Duodenal mucosa (tissue), 2 donors: ENCODE measurements around the gene MAFB.

Experiments used
- H3K27ac ChIP-seq: one replicate; pipeline ENCODE4 v1.7.0; 2013; ENCODE audit warnings: low read depth, low read length
- H3K27me3 ChIP-seq, 2 donors: one replicate each; pipeline ENCODE4 v1.7.0; 2013; ENCODE audit warnings: low read length in 2 of 2, control low read depth in 1 of 2; ENCODE audit not compliant: insufficient read depth in 2 of 2, control insufficient read depth in 1 of 2
- H3K36me3 ChIP-seq, 2 donors: one replicate each; pipeline ENCODE4 v1.7.0; 2013; ENCODE audit warnings: low read length in 2 of 2, control low read depth in 1 of 2; ENCODE audit not compliant: insufficient read depth in 2 of 2, control insufficient read depth in 1 of 2
- H3K4me1 ChIP-seq, 2 donors: one replicate each; pipeline ENCODE4 v1.7.0; 2013; ENCODE audit warnings: low read length in 2 of 2, control low read depth in 1 of 2; ENCODE audit not compliant: insufficient read depth in 2 of 2, control insufficient read depth in 1 of 2
- H3K4me3 ChIP-seq, 2 donors: one replicate each; pipeline ENCODE4 v1.7.0; 2013; ENCODE audit warnings: low read length in 2 of 2, low read depth in 1 of 2
- H3K9ac ChIP-seq, 2 donors: one replicate each; pipeline ENCODE4 v1.7.0; 2013; ENCODE audit warnings: low read length in 2 of 2, low read depth in 1 of 2
- H3K9me3 ChIP-seq, 2 donors: one replicate each; pipeline ENCODE4 v1.7.0; 2013; ENCODE audit warnings: low read length in 2 of 2, control low read depth in 1 of 2; ENCODE audit not compliant: control insufficient read depth in 1 of 2

MAFB gene

DNA sequence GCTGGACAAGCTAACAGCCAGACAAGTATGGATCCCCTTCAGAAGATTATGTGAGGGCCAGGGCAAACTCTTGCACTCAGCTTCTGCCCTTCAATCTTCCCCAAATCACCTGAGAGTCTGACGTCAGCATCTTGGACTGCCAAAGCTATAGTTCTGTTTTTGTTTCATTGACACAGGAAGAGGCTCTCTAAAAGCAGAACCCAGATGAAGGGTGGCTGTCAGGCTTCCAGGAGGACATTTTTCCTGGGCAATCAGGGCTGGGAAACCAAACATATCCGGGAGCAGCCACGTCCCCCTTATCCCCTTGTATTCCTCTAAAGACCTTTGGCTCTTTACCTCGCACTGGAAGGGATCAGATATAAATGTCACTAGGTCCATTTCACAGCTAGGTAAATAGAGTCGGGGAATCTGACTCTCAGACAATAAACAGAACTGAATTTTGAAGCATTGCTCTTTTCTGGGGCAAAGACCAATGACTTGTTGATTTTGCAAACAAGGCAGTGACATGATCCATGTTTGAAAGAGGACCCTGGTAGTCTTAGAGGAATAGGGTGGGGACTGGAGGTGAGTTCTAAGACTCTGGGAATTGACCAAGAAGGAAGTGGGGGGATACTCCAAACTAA, 13.3 kb downstream of the MAFB start:
- Histone ChIP-seq H3K27ac (no peak overlapping the region), H3K27me3 (peaks cover 7 to 13% of the 10 kb centered on the region in 2 donors), H3K4me1 (peaks cover 6 to 23% of the 10 kb centered on the region in 2 donors)

DNA sequence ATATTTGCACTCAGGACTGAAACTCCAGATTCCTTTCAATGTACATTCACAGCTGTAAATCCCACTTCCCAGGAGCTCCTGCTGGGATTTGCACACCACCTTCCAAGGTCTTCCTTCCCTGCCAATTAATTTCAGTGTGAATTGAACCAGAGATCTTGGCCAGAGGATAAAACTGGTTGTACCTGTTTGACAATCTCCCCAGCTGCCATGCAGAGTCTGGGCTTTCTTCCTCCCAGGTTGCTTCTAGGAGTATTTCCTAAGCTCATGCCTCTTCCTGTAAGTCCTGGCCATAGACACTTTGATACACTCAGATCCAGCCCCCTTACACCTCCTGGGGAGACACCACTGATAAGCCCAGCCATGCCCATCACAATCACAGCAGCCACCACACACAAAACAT, 15.6 kb downstream of the MAFB start:
- H3K36me3 ChIP-seq, result no peaks in the 10 kb centered on the region

More for the DNA sequence above, 13.3 kb downstream of the MAFB start:
- no peaks in the 10 kb centered on the region for H3K9me3 ChIP-seq
- H3K36me3 ChIP-seq, result no peaks in the 10 kb centered on the region
- H3K9ac ChIP-seq, result no peak overlapping the region
- no peak overlapping the region for H3K4me3 ChIP-seq

DNA sequence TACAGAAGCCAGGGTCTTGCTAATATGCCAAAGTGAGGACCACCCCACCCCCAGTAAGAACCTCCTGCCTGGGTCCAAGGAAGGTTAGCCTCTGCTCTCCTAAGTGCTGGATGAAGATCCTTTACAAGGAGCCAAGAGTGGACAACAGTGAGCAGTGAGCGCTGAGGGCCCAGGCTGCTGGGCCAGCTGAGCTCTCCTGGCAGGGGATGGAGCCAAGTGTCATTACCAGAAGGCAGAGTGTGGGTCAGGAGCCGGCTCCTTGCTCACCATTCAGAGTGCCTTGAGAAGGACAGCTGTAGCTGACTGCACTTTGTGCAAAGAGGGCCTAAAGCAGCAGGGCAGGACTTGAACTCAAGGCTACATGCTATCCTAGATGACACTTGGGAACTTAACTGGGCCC, 16.9 kb downstream of the MAFB start:
- Histone ChIP-seq H3K27ac (no peak overlapping the region), H3K4me1 (peaks cover 12 to 23% of the 10 kb centered on the region in 2 donors), H3K27me3 (peaks cover 0 to 6% of the 10 kb centered on the region in 2 donors), H3K9me3 (no peaks in the 10 kb centered on the region), H3K4me3 (no peak overlapping the region), H3K36me3 (no peaks in the 10 kb centered on the region), H3K9ac (no peak overlapping the region)

More for the DNA sequence above, 15.6 kb downstream of the MAFB start:
- H3K4me1 ChIP-seq, result peaks cover 12 to 23% of the 10 kb centered on the region in 2 donors
- no peak overlapping the region for H3K9ac ChIP-seq
- H3K9me3 ChIP-seq, result no peaks in the 10 kb centered on the region
- no peak overlapping the region for H3K27ac ChIP-seq
- peaks cover 0 to 7% of the 10 kb centered on the region in 2 donors for H3K27me3 ChIP-seq
- no peak overlapping the region for H3K4me3 ChIP-seq

DNA sequence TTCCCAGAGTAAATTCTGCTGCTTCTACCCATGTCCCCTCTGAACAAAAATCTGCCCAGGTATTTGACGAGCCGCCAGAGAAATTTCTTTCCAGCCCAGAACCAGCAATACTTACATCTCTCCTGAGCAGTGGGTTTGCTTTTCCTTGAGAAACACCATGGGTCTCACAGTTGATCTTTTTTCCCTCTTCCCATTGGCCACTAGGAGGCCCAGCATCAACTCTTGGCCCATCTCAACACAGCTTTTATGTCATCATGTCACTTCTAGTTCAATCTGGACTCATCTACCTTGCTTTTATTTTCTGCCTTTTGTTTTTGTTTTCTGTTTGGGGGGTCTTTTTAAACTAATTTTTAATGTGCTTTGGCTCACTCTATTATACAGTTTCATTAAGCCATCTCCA, 18.8 kb downstream of the MAFB start:
- Histone ChIP-seq H3K36me3 (no peaks in the 10 kb centered on the region), H3K27ac (no peak overlapping the region), H3K9ac (no peak overlapping the region), H3K27me3 (no peaks in the 10 kb centered on the region), H3K4me3 (no peak overlapping the region), H3K4me1 (peaks cover 12 to 13% of the 10 kb centered on the region in 2 donors), H3K9me3 (no peaks in the 10 kb centered on the region)

DNA sequence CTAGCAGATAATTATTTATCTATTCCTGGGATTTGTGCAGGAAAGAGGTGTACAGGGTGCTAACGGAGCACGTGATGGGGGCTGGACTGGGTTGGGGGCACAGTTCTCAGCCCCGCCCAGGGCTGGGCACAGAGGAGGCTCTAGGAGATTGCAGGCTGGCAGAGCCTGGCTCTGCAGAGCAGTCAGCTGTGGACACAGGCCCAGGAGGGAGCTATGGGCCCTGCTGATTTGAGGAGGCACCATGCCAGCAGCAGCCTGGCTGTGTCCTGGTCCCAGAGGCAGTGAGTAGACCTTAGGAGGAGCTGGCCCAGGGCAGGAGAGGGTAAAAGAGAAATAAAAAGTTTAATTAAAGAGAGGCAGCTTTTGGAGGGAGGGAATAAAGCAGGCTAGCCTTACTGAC, 19.3 kb downstream of the MAFB start:
- Histone ChIP-seq H3K4me3 (no peak overlapping the region), H3K36me3 (no peaks in the 10 kb centered on the region), H3K9me3 (no peaks in the 10 kb centered on the region), H3K27me3 (no peaks in the 10 kb centered on the region), H3K9ac (no peak overlapping the region), H3K27ac (no peak overlapping the region), H3K4me1 (peaks cover 12 to 13% of the 10 kb centered on the region in 2 donors)

DNA sequence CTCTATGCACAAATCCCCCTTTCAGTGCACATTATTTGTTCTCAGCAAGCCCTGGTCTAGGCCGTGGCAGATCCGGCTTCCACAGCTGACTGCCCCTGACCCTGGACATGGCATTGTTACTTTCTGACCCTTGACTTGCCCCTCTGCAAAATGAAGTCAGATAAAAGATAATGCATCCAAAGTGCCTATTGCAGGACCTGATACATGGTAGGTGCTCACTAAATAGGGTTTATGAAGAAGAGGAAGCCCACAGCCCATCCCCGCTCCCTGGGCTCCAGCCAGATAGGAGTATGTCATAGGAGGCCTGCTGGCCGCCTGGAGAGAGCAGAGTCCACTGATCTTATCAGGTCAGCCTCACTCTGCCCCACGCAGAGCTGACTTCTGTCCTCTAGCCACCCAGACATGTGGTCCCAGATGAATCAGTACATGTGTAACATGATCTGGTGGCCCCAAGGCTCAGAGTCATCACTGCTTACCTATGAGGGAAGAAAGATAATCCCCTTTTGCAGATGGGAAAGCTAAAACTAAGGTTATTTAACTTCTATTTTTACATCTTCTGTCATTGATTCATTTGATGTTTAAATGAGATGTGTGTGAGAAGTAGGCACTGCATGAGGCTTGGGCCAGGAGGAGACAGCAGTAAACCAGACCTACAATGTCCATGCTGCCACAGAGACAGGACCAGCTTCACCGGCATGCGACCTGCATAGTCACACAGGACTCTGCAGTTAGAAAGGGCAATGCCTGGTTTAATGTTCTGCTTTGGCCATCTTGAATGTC, 20.4 kb downstream of the MAFB start:
- Histone ChIP-seq H3K27me3 (no peaks in the 10 kb centered on the region), H3K36me3 (no peaks in the 10 kb centered on the region), H3K9ac (no peak overlapping the region), H3K4me1 (peaks cover 8 to 12% of the 10 kb centered on the region in 2 donors), H3K4me3 (no peak overlapping the region), H3K27ac (no peak overlapping the region), H3K9me3 (no peaks in the 10 kb centered on the region)

DNA sequence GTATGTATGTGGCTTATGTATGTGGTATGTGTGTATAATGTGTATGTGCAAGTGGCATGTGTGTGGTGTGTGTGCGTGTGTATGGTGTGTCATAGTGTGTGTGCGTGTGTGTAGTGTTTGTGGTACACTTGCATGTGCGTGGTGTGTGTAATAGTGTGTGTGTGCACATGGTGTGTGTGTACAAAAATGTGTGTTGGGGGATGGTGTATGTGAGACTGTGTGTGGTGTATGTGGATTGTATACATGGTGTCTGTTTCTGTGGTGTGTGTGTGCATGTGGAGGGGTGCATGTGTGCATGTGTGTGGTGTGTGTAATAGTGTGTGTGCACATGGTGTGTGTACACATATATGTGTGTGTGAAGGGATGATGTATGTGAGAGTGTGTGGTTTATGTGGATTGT, 21.5 kb downstream of the MAFB start:
- H3K4me1 ChIP-seq, result peaks cover 0 to 12% of the 10 kb centered on the region in 2 donors
- H3K27me3 ChIP-seq, result no peaks in the 10 kb centered on the region
- H3K4me3 ChIP-seq, result no peak overlapping the region
- H3K27ac ChIP-seq, result no peak overlapping the region
- no peaks in the 10 kb centered on the region for H3K9me3 ChIP-seq
- no peaks in the 10 kb centered on the region for H3K36me3 ChIP-seq
- H3K9ac ChIP-seq, result no peak overlapping the region

DNA sequence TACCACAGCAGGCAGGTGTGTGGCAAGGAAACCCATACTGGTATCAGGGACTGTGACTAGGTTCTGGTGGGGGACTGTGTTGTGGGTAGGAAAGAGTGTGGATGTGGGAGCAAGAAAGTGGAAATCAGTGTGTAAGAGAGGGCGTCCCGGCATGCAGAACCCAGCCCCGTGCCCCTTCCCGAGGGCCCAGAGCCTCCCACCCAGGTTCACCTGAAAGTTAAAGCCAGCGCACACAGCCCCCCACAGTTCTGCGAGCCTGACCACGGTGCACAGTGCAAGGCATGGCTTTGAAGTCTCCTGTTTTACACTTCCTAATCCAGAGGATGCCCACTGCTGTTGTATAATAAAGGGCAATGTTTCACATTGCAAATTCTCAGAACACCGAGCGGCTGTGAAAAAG, 22.7 kb downstream of the MAFB start:
- Histone ChIP-seq H3K4me3 (no peak overlapping the region), H3K9me3 (no peaks in the 10 kb centered on the region), H3K9ac (no peak overlapping the region), H3K4me1 (peaks cover 0 to 12% of the 10 kb centered on the region in 2 donors), H3K36me3 (no peaks in the 10 kb centered on the region), H3K27ac (no peak overlapping the region), H3K27me3 (no peaks in the 10 kb centered on the region)

DNA sequence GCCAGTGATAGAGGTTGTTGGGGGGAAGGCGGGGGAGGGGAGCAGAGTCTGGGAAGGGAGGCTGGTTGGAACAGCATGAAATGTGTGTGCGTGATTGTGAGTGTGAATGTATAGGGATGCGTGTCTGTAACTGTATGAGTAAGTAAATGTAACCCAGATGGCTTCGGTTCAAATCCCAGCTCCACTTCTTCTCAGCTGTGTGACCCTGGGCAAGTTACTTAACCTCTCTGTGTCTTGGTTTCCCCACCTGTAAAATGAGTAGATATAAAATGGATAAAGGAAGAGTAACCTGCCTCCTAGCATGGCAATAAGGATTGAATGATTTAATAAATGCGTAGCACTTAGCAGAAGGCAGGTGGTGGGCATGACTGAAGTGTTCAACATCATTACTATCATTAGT, 24.1 kb downstream of the MAFB start:
- peaks cover 0 to 11% of the 10 kb centered on the region in 2 donors for H3K4me1 ChIP-seq
- H3K36me3 ChIP-seq, result no peaks in the 10 kb centered on the region
- no peaks in the 10 kb centered on the region for H3K9me3 ChIP-seq
- H3K27me3 ChIP-seq, result no peaks in the 10 kb centered on the region
- H3K4me3 ChIP-seq, result no peak overlapping the region
- H3K27ac ChIP-seq, result no peak overlapping the region
- H3K9ac ChIP-seq, result no peak overlapping the region

DNA sequence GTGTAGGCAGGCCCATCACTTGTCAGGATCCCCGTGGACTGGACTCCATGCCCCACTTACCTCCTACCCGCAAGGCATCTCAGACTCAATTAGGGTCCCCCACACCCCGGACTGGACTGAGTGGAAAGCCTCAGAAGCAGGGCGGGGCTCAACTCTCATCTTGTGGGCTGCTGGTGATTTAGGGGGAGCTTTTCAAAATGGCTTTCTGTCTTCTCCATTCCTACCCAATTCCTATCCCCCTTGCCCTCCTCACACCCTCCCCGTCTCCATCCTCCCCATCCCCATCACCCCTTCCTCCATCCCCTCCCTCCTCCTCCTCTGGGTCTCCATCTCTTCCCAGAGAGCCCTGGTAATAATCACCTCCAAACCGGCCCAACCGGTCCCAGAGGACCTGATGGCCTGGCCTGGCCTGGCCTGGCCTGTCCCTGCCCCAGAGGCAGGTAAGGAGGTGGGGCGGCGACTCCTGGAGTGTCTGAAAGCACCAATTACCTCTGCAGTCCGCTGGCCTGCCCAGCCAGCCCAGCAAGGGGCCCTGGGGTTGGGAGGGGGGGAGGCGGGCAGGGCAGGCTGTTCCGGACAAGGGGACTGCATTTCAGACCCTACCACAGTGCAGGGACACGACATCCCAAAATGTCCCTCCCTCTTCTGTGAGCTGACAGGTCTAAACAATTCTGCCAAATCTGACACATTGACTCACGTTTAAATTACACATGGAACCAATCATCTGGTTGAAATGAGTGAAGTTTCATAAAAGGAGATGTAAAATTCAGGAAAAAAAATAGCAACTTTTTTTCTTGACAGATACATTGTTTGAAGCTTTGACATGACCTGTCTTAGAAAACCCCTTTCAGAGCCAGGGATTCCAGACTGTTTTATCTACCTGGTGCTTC, 24.8 kb downstream of the MAFB start:
- no peaks in the 10 kb centered on the region for H3K9me3 ChIP-seq
- no peak overlapping the region for H3K27ac ChIP-seq
- no peaks in the 10 kb centered on the region for H3K27me3 ChIP-seq
- H3K9ac ChIP-seq, result no peak overlapping the region
- H3K4me1 ChIP-seq, result peaks cover 0 to 5% of the 10 kb centered on the region in 2 donors
- no peak overlapping the region for H3K4me3 ChIP-seq
- no peaks in the 10 kb centered on the region for H3K36me3 ChIP-seq
